Ishikawa (cell line): Measurements from ENCODE around the gene ARFRP1.

Experiments
- EP300 ChIP-seq: IDR thresholded peaks from 2 replicates; pipeline ENCODE4 v1.6.1; 2012; ENCODE audit warnings: borderline replicate concordance
- REST ChIP-seq: IDR thresholded peaks from 2 replicates; pipeline ENCODE4 v1.6.1; 2012; ENCODE audit warnings: low read depth, mild to moderate bottlenecking

DNA sequence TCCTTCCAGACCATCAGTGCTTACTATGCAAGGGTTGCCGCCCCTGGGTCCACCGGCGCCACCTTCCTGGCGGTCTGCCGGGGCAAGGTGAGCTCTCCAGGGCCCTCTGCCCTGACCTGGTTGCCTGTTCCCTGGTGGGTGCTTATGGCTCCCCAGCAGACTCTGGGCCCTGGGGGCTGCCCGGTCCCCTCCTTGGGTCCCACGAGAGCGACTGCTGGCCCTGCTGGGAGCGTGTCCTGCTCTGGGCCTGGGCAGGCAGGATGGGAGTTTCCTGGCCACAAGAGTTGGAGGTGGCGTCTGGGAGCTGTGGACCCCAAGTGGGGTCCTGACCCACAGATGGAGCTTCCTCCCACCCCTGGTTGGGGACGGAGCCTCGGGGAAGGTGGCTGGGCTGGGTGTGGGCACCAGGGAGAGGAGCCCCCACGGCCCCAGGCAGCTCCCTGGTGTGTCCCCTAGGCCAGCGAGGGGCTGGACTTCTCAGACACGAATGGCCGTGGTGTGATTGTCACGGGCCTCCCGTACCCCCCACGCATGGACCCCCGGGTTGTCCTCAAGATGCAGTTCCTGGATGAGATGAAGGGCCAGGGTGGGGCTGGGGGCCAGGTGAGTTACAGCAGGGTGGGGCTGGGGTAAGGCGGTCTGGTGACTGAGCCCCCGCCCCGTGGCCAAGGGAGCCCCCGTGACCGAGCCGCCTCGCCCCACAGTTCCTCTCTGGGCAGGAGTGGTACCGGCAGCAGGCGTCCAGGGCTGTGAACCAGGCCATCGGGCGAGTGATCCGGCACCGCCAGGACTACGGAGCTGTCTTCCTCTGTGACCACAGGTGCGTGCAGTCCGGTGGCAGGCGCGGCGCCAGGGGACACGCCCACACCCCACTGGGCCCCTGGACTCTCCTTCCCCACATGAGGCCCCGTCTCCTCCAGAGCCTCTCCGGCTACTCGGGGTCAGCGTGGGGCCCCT, 18.5 kb downstream of the ARFRP1 start:
- no peak for TF ChIP-seq EP300
- no peak for TF ChIP-seq REST
